Endothelial cell of hepatic sinusoid (primary cell): ENCODE data around the gene PIK3CB.
"Not testable (repeated sequence)": the region's sequence is repeated elsewhere in the genome, so short reads cannot be mapped to it uniquely, and the experiment has no call there.

Experiments used
- in situ Hi-C: cut with HindIII; loops from 2 replicates; pipeline ENCODE4 v1.10.0; 2017; ENCODE audit warnings: low sequenced_read_pairs

Gene PIK3CB

GRCh38 chr3:138809500-138810256 is 25.1 kb downstream of the PIK3CB start:
- in situ Hi-C loops: no loop called here

- in situ Hi-C loops: no loop called here
Observed at GRCh38 chr3:138806376-138807080, 28.2 kb downstream of the PIK3CB start.

- in situ Hi-C loops: no loop called here
Observed at GRCh38 chr3:138803006-138803653, 31.6 kb downstream of the PIK3CB start.

GRCh38 chr3:138802223-138802622 is 32.5 kb downstream of the PIK3CB start:
- in situ Hi-C loops: not testable (repeated sequence)

- in situ Hi-C loops: no loop called here
Observed at GRCh38 chr3:138801792-138802191, 32.9 kb downstream of the PIK3CB start.

GRCh38 chr3:138800248-138800647 is 34.5 kb downstream of the PIK3CB start:
- in situ Hi-C loops: no loop called here

GRCh38 chr3:138799822-138800221 is 34.9 kb downstream of the PIK3CB start:
- in situ Hi-C loops: no loop called here

- in situ Hi-C loops: no loop called here
Observed at GRCh38 chr3:138797508-138798038, 37.2 kb downstream of the PIK3CB start.

GRCh38 chr3:138796761-138797160 is 38.0 kb downstream of the PIK3CB start:
- in situ Hi-C loops: no loop called here

- in situ Hi-C loops: no loop called here
Observed at GRCh38 chr3:138786788-138787271, 47.9 kb downstream of the PIK3CB start.

GRCh38 chr3:138785951-138786350 is 48.8 kb downstream of the PIK3CB start:
- in situ Hi-C loops: no loop called here

GRCh38 chr3:138785362-138785857 is 49.3 kb downstream of the PIK3CB start:
- in situ Hi-C loops: not testable (repeated sequence)

- in situ Hi-C loops: no loop called here
Observed at GRCh38 chr3:138782755-138783154, 52.0 kb downstream of the PIK3CB start.

- in situ Hi-C loops: no loop called here
Observed at GRCh38 chr3:138781012-138781470, 53.7 kb downstream of the PIK3CB start.

- in situ Hi-C loops: loop anchor here (5.0 kb wide), 1 partner anchor 46 kb away; no protein-coding TSS in a partner anchor
Observed at GRCh38 chr3:138778643-138779042, 56.1 kb downstream of the PIK3CB start.

GRCh38 chr3:138776961-138777360 is 57.8 kb downstream of the PIK3CB start:
- in situ Hi-C loops: loop anchor here (5.0 kb wide), 1 partner anchor 45 kb away; no protein-coding TSS in a partner anchor

- in situ Hi-C loops: loop anchor here (5.0 kb wide), 1 partner anchor 43 kb away; no protein-coding TSS in a partner anchor
Observed at GRCh38 chr3:138775254-138775595, 59.5 kb downstream of the PIK3CB start.

GRCh38 chr3:138774529-138775253 is 60.0 kb downstream of the PIK3CB start:
- in situ Hi-C loops: loop anchor here (5.0 kb wide), 1 partner anchor 42 kb away; no protein-coding TSS in a partner anchor

- in situ Hi-C loops: no loop called here
Observed at GRCh38 chr3:138771585-138771984, 63.1 kb downstream of the PIK3CB start.

- in situ Hi-C loops: no loop called here
Observed at GRCh38 chr3:138769616-138770015, 65.1 kb downstream of the PIK3CB start.
